Fibroblast of peridontal ligament (primary cell): ENCODE measurements around the gene CLIC2.

ENCODE experiments used
- DNase-seq: peaks from one replicate; pipeline ENCODE4 v3.0.0-alpha.2; 2010; ENCODE audit errors: extremely low read depth

The CLIC2 gene

DNA sequence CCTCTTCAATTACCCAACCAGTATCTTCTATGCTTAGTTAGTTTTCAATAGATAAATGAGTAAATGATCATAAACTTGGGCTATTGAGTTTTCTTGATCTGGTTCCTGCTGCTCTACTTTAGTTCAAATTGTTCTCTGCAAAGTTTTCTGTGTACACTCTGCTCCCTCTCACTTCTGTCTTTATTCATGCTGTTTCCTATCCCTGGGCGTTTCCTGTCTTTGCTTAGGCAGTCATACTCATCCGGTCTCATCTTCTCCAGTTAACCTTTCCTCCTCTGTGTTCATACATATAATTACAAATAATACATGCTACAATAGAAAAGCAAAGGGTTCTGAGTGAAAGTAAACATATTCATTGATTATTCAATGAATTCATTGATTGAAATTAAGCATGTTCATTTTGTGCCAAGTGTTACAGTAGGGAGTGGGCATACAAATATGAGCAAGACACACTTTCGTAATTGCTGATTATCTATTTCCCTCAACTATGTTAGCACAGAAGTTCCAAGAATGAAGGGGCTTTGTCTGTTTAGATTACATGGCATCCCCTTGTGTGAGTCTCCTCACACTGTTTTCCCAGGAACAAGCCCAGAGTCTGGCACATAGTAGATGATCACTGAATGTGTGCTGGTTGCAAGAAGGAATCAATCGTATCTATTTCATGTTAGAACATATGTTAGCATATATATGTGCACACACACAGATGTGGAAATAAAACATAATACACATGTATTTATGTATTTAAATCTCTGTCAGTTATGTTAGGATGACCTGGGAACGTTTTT, 71.3 kb downstream of the CLIC2 start:
- no peak for DNase-seq

DNA sequence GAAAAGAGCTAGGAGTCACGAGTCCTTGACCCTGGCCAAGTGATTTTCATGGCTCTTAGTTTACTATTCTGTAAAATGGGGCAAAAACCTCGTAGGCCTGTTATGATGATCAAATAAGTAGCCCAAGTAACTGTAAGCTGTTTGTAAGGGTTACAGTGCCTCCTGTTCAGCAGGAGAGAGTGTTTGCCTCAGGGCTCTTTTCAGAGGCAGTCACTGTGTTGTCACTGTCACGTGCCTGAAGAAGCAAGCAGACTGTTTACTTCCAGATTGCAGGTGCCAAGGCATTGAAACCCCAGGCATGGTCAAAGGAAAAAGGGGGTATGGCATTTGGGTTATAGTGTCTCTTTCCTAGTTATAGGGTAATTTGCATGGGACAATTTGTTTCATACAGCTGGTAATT, 74.7 kb downstream of the CLIC2 start:
- DNase-seq: no peak

DNA sequence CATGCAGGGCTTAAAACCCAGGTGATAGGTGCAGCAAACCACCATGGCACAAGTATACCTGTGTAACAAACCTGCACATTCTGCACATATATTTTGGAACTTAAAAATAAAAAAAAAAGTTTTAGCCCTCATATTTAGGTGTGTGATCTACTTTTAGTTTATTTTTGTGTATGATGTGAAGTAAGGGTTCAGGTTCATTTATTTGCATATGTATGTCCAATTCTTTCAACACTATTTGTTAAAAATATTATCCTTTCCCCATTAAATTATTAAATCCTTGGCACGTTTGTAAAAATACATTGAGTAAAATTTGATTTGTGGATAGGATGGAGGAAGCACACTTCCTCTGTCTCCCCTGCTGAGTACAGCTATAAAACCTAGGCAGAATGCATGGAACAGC, 83.0 kb downstream of the CLIC2 start:
- DNase-seq: no peak

DNA sequence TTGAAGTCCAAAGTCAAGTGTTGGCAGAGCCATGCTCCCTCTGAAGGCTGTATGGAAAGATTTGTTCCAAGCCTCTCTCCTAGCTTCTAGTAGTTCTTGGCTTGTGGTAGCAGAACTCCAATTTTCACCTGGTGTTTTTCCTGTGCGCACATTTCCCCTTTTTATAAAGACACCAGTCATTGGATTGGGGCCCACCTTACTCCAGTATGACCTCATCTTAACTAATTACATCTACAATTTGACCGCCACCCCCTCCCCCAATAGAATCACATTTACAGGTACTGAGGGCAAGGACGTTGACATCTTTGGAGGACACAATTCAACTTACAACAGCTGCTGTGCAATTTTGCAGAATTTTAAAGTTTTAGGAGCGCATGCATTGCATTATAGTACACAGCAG, 86.9 kb downstream of the CLIC2 start:
- no peak for DNase-seq

GRCh38 chrX:155246748-155247147, 87.7 kb downstream of the CLIC2 start:
- DNase-seq: no peak

DNA sequence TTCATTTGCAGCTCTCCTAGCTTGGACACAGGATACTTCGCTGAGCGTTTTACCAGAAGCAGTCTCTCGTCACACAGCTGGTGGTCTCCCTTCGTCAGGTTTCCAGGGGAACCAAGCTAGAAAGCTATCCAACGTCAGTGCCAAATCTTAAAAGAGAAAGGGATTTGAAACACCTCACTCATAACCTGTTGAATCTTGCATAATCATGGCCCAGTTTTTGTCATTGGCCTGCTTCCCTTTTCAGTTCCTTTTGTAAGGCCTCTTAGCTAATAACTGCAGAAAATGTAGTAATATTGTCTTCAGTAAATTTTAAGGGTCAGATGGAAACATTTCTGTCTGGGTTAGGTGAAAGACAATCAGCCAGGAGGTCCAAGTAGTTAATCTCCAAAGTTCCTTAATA, 92.1 kb downstream of the CLIC2 start:
- no peak for DNase-seq

DNA sequence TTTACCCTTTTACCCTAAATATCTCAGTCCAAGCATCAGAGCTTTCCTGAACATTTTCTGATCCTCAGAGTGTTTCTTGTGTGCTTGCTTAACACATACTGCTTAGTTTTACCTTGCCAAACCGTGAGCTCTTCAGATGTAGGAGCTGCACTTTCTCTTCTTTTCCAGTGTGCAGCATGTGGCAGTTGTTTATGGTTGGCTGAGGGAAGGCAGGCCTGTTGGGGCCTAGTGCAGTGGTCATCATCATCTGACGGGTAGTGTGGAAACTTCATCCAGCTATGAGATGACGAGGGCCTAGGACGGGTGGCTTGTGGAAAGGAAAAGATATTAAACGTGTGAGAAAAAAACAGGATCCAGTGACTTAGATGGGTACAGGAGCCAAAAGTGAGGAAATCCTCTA, 96.7 kb downstream of the CLIC2 start:
- DNase-seq: no peak

DNA sequence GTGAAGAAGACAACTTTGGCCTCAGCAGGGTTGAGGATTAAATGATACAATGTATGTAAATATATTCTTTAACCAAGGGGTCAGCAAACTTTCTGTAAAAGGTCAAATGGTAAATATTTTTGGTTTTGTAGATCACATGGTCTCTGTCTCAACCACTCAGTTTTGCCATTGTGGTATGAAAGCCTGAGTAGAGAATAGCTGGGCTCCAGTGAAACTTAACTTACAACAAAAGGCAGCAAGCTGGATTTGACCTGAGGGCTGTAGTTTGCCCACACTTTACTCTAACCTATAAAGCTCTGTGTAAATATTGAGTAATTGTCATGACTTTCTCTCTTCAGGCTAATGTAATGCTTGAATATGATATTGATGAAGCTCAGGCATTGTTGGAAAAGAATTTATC, 98.5 kb downstream of the CLIC2 start:
- DNase-seq: no peak

- DNase-seq: no peak
These were observed 103.3 kb downstream of the CLIC2 start for GRCh38 chrX:155231163-155231562.
